ES-I3 (cell line): ENCODE measurements around the gene SHC2.
"Not testable (repeated sequence)": the region's sequence is repeated elsewhere in the genome, so short reads cannot be mapped to it uniquely, and the experiment has no call there.

ENCODE experiments used
- H3K36me3 ChIP-seq: 2 replicates; pipeline ENCODE4 v1.6.1; 2013; ENCODE audit warnings: mild to moderate bottlenecking, low read length, control low read depth, moderate library complexity; ENCODE audit not compliant: insufficient read depth
- H3K4me1 ChIP-seq: 2 replicates; pipeline ENCODE4 v1.6.1; 2013; ENCODE audit warnings: mild to moderate bottlenecking, control low read depth, low read length; ENCODE audit not compliant: insufficient read depth
- H3K9ac ChIP-seq: 2 replicates; pipeline ENCODE4 v1.6.1; 2013; ENCODE audit warnings: low read depth, mild to moderate bottlenecking, low read length, moderate library complexity
- H3K9me3 ChIP-seq: 2 replicates; pipeline ENCODE4 v1.6.1; 2013; ENCODE audit warnings: mild to moderate bottlenecking, low read length, moderate library complexity; ENCODE audit not compliant: control insufficient read depth, insufficient read depth

SHC2 gene

DNA sequence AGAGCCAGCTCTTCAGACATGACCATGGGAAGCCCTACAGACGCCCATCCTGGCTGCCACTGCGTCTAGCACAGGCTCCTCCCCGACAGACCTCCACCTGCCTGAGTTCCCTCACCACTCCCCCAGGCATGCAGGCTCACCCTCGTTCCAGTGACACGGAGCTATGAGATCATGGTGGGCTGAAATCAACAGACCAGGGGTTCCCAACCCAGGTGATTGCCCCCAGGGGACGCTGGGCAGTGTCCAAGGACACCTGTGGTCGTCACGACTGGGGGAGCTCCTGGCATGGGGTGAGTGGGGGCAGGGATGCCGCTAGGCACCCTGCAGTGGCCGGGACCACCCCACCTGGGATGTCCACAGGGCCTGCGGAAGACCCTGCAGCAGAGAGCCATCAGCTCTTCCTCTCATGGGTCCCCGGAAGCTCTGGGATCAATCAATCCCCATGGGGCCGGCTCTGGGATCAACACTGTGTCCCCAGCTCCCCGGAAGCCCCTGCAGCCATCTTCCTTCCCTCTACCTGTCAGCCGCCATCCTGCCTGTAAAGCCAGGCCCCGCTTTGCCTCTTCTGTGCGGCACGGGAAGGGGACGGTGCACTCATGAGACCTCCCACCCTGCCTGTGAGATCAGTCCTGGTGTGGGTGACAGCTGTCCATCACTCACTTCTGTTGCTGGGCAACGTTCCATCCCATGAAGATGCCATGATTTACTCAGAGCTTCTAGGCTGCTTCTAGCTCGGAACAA is 22.7 kb upstream of the SHC2 start:
- Histone ChIP-seq H3K9me3 (no peaks in the 10 kb centered on the region), H3K36me3 (no peaks in the 10 kb centered on the region), H3K9ac (no peak overlapping the region), H3K4me1 (peaks cover 9% of the 10 kb centered on the region; the same call in 1 of the 2 replicates)

DNA sequence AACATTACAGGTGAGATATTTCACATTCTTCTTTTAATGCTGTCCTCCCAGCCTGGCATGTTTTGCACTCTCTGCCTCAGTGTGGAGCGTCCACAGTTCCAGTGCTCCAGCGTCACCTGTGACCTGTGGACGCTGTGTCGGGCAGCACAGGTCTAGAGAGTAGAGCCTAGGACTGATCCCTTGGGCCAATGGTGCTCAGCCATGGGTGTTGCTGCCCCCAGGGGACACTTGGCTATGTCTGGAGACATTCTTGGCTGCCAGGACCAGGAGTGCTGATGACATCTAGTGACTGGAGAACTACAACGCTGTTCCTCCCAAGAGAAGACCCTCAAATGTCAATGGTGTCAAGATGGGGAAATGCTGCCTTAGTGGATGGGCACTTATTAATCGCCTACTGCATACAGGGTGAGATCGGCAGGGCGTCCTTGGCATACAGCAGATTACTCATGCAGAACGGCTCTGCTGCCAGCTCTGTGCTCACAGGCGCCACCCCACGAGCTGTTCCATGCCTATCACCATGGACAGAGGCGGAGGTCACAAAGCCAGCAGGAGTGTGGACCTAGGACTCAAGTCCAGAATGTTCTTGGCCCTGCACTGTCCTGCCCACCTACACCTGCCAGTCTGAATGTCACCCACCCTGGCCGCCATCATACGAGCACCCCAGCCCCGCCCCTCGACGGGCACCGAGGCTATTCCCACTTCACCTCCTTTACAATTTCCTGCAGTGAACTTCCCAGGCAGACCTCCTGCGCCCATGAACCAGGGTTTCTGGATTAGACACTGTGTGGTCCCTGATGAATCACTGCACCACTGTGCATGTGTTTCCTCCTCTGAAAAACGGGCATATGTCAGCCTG is 21.6 kb upstream of the SHC2 start:
- Histone ChIP-seq H3K9me3 (no peaks in the 10 kb centered on the region), H3K4me1 (peaks cover 9% of the 10 kb centered on the region; the same call in 1 of the 2 replicates)

GRCh38 chr19:481100-481499 is 20.3 kb upstream of the SHC2 start:
- H3K9ac ChIP-seq, H3K36me3 ChIP-seq, H3K9me3 ChIP-seq, H3K4me1 ChIP-seq: not testable (repeated sequence)

More for the DNA sequence above, 21.6 kb upstream of the SHC2 start:
- Histone ChIP-seq H3K9ac (no peak overlapping the region), H3K36me3 (no peaks in the 10 kb centered on the region)

DNA sequence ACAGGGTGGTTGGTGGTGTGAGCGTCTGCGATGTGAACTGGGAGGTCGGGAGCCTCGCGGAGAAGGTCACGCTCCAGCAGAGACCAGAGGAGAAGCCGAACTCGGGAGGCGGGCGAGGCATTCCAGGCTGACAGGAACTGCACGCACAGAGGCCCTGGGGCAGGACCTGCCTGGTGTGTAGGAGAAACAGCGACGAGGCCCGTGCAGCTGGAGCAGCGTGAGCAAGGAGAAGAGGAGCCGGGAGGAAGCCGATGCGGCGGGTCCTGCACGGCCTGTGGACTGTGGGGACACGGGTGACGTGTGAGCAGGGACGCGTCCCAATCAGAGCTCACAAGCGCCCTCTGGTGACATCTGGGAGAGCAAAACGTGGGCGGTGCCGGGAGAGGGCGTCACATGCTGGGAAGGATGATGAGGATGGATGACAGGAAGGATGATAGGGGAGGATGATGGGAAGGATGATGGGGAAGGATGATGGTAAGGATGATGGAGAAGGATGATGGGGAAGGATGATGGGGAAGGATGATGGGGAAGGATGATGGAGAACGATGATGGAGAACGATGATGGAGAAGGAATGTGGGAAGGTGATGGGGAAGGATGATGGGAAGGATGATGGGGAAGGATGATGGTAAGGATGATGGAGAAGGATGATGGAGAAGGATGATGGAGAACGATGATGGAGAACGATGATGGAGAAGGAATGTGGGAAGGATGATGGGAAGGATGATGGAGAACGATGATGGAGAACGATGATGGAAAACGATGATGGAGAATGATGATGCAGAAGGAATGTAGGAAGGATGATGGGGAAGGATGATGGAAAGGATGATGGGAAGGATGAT is 19.4 kb upstream of the SHC2 start:
- no peak overlapping the region for H3K9ac ChIP-seq
- peaks cover 4% of the 10 kb centered on the region; the same call in 1 of the 2 replicates for H3K4me1 ChIP-seq
- H3K36me3 ChIP-seq = no peaks in the 10 kb centered on the region
- H3K9me3 ChIP-seq = no peaks in the 10 kb centered on the region

- Histone ChIP-seq H3K4me1 (peaks cover 4% of the 10 kb centered on the region; the same call in 1 of the 2 replicates), H3K9ac (no peak overlapping the region), H3K36me3 (no peaks in the 10 kb centered on the region)
Observed at GRCh38 chr19:478976-479375, 18.1 kb upstream of the SHC2 start.

DNA sequence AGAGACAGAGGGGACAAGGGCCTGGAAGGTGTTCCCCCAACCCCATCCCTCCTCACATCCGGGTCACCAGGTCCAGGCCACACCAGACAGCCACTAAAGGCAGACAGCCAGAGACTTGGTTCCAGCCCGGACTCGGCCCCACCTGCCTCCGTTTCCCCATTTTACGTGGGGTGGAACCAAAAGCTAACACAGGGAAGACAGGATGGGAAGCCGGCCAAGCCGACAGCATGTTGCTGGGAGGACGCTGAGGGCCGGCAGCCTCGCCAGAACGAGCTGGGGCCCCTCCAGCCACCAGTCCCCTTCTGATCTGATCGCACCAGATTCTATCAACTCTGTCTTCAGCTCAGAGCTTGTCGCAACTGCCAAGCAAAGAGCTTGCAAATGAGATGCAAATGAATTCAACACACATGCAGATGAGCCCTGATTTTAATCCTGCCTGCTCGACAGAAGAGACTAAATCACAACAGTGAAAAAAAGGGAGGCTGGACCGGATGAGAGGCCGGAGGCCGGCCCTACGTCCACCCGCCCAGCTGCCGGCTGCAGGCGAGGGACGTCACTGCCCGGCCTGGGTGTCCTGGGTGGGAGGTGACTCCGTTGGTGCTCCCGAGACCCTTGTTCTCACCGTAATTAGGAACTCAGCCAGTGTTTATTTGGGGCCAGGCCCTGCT is 17.5 kb upstream of the SHC2 start:
- H3K9ac ChIP-seq = no peak overlapping the region
- no peaks in the 10 kb centered on the region for H3K9me3 ChIP-seq
- no peaks in the 10 kb centered on the region for H3K36me3 ChIP-seq
- peaks cover 4% of the 10 kb centered on the region; the same call in 1 of the 2 replicates for H3K4me1 ChIP-seq

More at GRCh38 chr19:478976-479375, 18.1 kb upstream of the SHC2 start:
- H3K9me3 ChIP-seq = no peaks in the 10 kb centered on the region

DNA sequence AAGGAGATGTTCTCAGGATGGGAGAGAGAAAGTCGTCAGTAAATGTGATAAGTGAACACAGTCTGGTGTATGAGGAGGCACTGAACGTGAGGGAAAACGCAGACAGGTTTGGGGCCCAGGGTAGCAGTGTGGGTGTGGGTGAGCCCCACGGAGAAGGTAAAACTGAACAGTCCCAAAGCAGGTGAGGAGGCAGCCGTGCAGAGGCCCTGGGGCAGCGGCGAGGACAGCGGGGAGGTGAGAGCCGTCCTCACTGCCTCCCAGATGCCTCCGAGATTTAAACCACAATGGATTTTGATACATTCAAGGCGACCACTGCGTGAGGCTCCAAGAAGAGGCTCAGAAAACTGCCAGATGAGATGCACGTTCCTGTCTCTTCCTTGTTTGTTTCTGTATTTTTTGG is 14.5 kb upstream of the SHC2 start:
- Histone ChIP-seq H3K9me3 (no peaks in the 10 kb centered on the region), H3K4me1 (peaks cover 4% of the 10 kb centered on the region; the same call in 1 of the 2 replicates), H3K36me3 (no peaks in the 10 kb centered on the region), H3K9ac (no peak overlapping the region)

DNA sequence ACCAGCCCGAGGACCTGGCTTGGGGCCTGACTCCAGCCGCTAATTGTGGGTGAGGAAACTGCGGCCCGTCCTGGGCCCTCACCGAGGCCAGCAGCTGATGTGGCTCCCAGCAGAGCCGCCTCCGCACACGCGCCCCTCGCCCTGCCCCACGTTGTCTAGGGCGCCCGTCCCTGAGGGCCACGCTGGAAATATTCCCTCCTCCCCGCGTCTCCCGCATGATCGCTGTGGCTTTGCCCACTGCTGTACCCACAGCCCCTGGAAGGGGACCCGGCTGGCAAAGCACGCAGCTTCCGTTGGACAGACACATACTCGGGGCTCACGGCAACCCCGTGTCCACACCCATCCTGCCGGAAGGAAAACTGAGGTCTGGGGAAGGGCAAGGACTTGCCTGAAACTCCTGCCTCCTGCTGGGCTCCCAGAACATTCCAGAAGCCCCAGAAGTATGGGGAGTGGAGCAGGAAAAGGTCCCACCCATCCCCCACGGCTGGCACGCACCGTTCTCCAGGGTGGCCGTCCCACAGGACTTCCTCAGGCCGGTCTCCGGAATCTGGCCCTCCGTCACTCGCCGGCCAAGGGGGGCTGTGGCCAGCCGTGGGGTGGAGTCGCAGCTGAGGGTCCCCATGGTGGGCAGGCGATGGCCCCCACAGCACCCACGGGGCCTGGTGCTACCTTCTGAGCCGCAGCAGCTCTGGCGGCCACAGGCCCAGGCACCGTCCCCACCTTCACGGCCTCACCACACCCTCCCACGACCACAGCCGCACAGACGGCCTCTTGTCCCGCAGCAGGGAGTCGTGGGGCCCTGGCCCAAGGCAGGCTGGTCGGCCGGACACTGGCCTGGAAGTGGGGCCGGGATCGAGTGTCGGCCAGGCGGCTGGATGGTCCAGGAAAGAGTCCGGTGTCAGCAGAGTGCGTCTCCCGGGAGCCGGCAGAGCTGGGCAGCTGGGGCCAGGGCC is 13.6 kb upstream of the SHC2 start:
- H3K9me3 ChIP-seq = no peaks in the 10 kb centered on the region
- peaks cover 4% of the 10 kb centered on the region; the same call in 1 of the 2 replicates for H3K4me1 ChIP-seq
- H3K9ac ChIP-seq = no peak overlapping the region
- no peaks in the 10 kb centered on the region for H3K36me3 ChIP-seq

DNA sequence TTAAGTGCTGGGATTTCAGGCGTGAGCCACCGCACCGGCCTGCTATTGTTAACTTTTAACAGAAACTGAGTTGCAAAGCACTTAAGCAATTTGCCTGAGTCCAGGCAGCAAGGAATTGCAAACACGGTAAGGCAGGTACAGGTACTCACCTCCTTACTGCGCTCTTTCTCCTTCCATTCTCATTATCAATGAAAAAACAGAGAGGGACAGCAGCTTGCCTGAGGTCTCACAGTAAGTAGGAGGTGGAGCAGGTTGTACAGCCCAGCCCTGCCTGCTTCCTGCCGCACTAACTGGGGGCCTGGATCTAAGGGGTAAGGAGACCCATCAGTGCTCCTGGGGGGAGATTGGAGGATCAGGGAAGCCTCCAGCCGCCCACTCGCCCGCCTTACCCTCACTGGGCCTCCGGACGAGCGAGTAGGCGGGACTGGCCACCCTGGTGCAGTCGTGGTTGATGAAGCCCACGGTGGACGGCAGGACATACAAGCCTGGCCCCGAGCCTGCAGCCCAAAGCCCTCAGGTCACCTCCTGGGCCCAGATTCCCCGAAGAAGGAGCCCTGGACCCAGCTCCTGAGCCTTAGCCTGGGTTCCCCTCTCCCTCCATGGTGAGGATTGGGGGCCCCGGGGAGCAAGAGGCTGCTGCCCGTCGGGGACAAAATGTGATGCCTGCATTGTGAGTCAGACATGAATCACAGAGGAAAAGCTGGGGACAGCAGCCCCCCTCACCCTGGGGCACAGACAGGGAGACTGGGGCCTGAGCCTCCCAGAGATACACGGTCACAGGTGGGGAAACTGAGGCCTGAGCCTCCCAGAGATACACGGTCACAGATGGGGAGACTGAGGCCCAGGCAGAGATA is 11.4 kb upstream of the SHC2 start:
- H3K36me3 ChIP-seq = no peaks in the 10 kb centered on the region
- no peaks in the 10 kb centered on the region; the same call in 1 of the 2 replicates for H3K4me1 ChIP-seq
- H3K9ac ChIP-seq = no peak overlapping the region
- no peaks in the 10 kb centered on the region for H3K9me3 ChIP-seq

GRCh38 chr19:470701-471100 is 9.9 kb upstream of the SHC2 start:
- Histone ChIP-seq H3K9ac (no peak overlapping the region), H3K4me1 (no peaks in the 10 kb centered on the region; the same call in 1 of the 2 replicates), H3K9me3 (no peaks in the 10 kb centered on the region), H3K36me3 (no peaks in the 10 kb centered on the region)

DNA sequence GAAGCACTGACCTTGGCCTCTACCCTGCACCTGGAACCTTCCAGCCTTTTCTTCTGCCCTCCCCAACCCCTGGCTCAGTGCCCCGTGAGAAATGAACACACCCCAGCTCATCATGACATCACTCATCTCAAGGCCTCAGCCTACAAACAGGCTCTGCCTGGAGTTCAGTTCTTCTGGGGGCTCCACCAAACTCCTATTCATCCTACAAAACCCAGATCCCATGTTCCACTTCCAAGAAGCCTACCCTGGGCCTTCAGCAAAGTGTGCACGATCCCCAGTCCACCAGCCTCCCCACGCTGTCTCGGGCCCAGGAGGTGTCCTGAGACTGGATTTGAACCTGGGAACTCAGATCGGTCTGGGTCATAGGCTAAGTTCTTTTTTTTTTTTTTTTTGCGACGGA is 9.0 kb upstream of the SHC2 start:
- H3K4me1 ChIP-seq = no peaks in the 10 kb centered on the region; the same call in 1 of the 2 replicates
- H3K36me3 ChIP-seq = no peaks in the 10 kb centered on the region
- H3K9me3 ChIP-seq = no peaks in the 10 kb centered on the region
- no peak overlapping the region for H3K9ac ChIP-seq

GRCh38 chr19:468587-469256 is 7.9 kb upstream of the SHC2 start:
- Histone ChIP-seq H3K4me1 (no peaks in the 10 kb centered on the region), H3K9ac (no peak overlapping the region), H3K9me3 (no peaks in the 10 kb centered on the region), H3K36me3 (no peaks in the 10 kb centered on the region)
